Muscle of back (tissue), 11 donors: ENCODE measurements around the gene SFMBT1. TPM values are rescaled to one million over a fixed set of nuclear protein-coding genes. Genes with fewer than 3 reads are reported as not detected.

Source experiments
- DNase-seq, 3 donors: peaks; one replicate each; pipeline versions ENCODE4 v3.0.0 to v3.0.0-alpha.2; 2013
- polyA plus RNA-seq, 10 donors: library from polyadenylated mRNA; unstranded; fragments of 120-200 nt; gene quantifications; one replicate each; pipeline ENCODE4 v1.2.1, GENCODE V29; 2013; ENCODE audit not compliant: insufficient read length in 10 of 10

The SFMBT1 gene
- polyA plus RNA-seq, 10 donors = 5.4 to 9.4 (median 6.9) TPM

DNA sequence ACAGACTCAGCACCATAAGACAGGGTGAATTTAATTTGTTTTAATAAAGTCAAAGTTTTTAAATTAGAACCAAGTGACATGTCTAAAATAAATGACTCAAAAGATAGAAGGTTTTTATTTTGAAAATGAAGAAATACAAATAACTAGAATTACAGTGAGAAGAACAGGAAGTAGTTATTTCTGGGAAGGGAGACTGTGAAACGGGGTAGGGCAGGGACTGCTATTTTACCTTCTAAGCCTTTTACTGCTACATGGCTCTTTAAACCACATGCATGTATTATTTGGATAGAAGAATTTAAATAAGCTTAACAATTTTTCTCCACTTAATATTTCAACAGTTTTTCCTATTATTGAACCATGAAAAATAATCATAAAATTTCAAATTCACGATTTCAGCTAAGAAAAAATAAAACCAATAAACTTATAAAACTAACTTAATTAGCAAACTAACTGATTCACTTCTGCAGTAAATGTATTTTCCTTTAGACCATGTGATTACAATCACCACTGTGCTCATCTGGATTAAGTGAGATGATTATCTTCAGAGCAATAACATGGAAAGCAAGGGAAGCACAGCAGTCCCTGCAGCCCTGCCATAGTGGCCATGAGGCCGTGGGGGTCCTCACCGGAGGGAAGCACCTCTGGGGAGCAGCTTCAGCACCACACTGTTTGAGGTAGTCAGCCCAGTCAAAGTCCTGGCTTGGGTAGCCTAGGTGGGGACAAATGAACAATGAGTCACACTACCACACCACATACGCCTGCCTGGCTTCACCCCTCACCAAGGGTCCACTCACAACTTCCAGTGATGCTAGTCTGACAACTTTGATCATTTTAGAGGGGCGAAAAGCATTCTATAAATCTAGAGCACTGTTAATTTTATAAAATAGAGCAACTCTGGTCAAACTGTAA is 120.2 kb downstream of the SFMBT1 start:
- no peak for DNase-seq

- DNase-seq = no peak
These were observed 121.9 kb downstream of the SFMBT1 start for GRCh38 chr3:52923963-52924362.

DNA sequence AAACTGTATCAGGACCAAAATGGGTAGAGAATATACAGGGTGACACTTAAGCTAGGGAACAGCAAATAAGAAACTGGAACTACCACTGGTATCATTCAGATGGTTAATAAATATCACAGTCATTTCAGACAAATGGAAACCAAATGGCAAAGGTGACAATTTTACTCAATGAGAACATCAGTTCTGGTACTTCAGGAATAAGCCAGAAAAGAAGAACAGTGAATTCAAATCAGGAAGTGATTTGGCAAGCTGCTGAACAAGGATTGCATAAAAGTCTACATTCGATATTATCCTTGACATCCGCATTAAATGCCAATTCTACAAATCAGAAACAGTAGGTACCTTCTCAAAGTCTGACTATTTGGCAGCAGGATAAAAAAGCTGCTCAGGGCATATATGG is 125.0 kb downstream of the SFMBT1 start:
- DNase-seq = no peak

DNA sequence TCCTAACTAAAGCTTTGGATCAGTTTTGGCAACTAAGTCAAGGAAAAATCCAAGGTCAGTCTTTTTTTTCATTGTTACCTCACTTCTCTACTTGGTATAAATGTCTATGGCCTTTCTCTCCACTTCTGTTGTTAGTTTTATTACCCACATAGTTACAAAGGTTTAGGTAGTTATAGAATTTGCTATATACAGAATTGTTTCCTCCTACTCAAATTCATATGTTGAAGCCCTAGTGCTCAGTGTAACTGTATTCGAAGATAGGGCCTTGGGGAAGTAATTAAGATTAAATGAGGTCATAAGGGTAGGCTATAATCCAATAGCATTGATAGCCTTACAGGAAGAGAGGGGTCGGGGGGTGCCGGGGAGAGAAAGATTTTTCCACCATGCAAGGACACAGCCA is 128.8 kb downstream of the SFMBT1 start:
- DNase-seq = no peak

DNA sequence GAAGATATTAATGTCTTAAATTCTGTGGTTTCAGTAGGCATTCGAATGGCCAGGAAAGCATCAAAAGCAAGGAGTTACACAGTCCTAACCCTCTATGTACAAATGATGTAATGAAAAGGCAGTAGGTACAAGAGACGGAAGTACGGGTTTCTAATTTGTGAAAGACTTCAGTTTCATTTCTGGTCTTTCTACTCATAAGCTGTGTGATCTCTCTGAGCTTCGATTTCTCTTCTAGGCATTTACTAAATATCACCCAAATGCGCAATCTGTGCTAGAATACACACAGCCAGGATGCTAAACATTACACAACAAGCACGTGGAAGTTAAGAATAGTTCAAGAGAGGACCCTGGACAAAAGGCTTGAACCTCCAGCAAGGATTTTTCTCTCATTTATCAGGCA is 130.6 kb downstream of the SFMBT1 start:
- no peak for DNase-seq

- DNase-seq = no peak
These were observed 132.8 kb downstream of the SFMBT1 start for GRCh38 chr3:52912885-52913731.

DNA sequence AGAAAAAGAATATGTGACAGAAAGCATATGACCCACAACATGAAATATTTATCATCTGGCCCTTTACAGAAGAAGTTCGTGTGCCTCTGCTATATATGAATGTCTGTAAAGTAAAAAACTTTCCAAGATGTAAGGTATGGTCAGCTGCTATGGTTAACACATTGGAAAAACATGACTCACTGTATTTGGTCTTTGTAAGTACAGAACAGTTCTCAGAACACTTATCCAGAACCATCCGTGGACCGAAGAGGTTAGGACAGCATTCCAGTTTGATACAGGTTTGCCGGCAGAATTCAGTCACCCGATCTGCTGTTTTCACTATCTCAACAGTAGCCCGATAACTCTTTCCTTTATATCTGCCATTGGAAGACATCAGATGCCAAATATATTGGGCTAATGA is 135.1 kb downstream of the SFMBT1 start:
- DNase-seq = no peak

- no peak for DNase-seq
These were observed 138.4 kb downstream of the SFMBT1 start for GRCh38 chr3:52907497-52907896.

GRCh38 chr3:52904552-52904951 is 141.3 kb downstream of the SFMBT1 start:
- DNase-seq = no peak

- no peak for DNase-seq
These were observed 141.9 kb downstream of the SFMBT1 start for GRCh38 chr3:52904000-52904399.

- DNase-seq = peak; percentile 75 to 93 (median 89)
These were observed 148.4 kb downstream of the SFMBT1 start, which contains the start of gene STIMATE for GRCh38 chr3:52897130-52898122. STIMATE (minus strand) TSS chr3:52897548; CDS start chr3:52897450, 98 bp downstream.

DNA sequence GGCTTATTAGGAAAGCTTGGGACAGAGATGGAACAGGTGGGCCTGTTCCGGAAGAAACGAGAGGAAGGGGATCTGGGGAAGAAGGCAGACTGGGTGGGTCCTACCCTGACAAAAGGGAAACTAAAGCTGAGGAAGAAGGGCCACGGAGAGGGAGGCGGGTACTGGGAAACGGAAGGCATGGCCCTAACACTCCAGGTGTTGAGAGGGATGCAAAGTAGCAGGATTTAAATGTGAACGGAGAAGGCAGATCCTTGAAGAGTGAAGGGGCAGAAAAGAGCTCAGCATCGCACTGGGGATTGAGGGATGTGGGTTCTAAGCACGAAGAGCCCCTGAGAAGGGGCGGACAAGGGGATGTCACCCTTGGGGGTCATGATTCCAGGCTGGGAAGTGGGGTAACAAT is 149.3 kb downstream of the SFMBT1 start:
- peak in 1 of 3 donors; percentile 11 for DNase-seq

- DNase-seq = no peak
These were observed 149.7 kb downstream of the SFMBT1 start for GRCh38 chr3:52896151-52896550.

DNA sequence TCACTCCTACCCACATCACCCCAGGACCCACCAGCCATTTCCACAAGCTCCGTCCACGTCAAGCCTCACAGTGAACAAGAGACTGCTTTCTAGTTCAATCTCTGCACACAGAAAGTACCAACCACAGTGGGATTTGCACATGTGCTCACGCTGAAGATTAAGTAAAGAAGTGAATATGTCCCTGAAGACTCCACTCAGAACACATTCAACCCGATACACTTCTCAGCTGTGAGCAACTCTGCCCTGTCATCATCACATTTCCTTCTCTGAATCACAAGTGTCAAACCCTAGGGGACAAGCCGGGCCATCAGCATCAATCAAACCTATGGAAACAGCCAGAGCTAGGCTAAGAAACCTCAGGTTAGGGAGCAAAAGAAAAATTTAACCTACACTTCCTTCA is 150.5 kb downstream of the SFMBT1 start:
- no peak for DNase-seq

GRCh38 chr3:52894756-52895155 is 151.1 kb downstream of the SFMBT1 start:
- DNase-seq = no peak

- no peak for DNase-seq
These were observed 152.2 kb downstream of the SFMBT1 start for GRCh38 chr3:52893723-52894122.

DNA sequence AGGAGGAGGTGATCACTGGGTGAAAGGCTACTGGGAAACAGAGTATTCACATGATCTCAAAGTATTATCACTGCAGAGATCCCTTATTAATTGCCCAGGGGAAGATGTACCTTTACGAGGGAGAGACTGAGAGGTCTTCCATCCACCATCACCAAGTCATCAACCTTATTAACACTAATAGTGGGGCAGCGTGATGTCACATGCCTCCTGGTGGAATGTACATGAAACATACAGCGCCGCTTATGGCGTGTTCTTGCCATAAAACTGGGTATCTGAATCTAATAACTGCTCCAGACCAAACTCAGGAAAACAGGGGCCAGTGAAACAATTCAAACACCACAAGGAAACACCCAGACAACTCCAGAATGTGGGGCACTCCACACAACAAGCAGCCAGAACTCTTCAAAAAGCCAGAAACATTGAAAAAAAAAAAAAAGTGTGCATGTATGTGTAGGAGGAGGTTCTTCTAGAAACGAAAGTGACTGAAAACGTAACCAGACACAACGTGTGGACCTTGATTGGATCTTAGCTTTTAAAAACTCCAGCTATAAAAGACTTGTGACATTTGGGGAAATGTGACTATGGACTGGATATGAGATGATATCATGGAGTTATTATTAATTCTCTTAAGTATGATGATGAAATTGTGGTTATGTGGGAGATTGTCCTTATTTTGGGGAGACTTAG is 153.1 kb downstream of the SFMBT1 start:
- DNase-seq = no peak

DNA sequence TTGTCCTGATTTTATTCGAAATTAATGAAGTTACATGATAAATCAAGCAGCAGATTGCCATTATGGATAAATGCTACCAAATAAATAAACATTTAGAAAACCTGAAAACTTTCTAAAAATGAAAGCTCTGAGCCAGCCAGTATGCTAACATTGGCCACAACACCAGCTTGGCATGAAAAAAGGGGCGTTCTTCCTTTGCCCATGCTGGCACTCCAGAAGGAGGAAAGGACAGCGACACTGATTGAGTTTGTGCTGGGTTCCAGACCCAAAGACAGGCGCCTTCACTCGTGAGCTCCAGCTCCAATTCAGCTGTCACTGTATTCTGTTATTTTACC is 153.6 kb downstream of the SFMBT1 start:
- no peak for DNase-seq

DNA sequence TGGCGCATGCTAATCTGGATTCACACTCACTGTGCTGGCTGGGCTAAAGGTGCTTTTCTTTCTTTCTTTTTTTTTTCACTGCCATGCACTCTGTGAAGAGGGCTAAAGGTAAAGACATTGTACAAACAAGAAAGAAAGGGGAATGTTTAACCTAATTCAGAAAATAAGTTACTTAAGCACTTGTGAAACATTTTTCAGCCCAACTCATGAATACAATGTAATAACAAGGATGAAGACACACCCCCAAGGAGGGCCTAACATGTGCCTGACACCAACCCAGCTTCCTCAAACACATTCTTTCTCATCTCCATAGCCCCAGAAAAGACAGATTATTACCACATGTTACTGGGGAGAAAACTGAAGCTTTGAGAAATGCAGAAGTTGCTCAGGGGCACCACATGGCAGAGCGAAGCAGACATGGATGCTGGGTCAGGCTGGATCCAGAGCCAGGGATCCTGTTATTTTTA is 154.2 kb downstream of the SFMBT1 start:
- DNase-seq = peak; percentile 12 to 38 (median 14)

DNA sequence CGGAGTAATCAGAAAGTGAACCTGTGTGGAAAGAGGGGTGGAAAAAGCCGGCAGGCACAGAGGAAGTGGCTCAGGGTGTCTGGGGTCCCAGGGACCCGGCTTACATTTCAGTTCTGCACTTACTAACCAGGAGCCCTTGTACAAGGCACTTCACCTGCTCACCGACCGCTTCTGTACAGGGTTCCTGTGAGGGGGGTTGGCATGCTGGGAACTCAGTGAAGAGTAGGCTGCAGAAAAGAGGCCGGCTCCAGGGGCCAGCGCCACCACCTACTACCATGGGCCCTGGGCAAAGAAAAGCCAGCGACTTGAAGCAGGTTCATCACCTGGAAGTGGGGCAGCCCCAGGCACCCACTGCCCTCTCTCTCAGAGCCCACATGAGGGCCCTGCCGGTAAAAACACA is 154.7 kb downstream of the SFMBT1 start:
- no peak for DNase-seq

DNA sequence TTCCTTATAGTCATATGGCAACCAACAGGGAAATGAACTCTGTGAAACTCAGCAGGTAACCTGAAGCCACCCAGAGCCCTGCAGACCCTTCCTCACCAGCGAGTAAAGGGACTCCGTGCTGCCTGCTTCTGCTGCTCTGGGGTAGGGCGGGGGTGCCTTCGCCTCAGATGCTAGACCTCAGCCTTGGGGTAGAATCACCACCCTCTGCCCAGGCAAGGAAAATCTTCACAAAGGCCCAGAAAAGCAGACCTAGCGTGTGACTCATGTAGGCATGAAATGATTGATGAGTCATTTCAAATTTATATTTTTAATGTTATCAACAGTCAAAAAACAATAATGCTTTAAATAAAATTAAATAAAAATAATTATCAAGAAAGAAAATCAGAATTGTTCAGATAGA is 155.1 kb downstream of the SFMBT1 start:
- no peak for DNase-seq
